Myocyte (in vitro differentiated cells): Measurements from ENCODE around the gene PYGO2. TPM values are rescaled to one million over a fixed set of nuclear protein-coding genes. Genes with fewer than 3 reads are reported as not detected.
A peak's percentile ranks its signal among the peaks of the same experiment; 100 is the strongest.
"Not testable (repeated sequence)": the region's sequence is repeated elsewhere in the genome, so short reads cannot be mapped to it uniquely, and the experiment has no call there.

Source experiments
- DNase-seq: peaks from one replicate; pipeline ENCODE4 v3.0.0-alpha.2; 2012; ENCODE audit warnings: low read depth
- total RNA-seq: library from RNA; depleted of rRNA; stranded (reverse); fragments of >200 nt; gene quantifications from 2 replicates; pipeline ENCODE4 v1.2.3, GENCODE V29; 2014

The PYGO2 gene
- total RNA-seq, 1 donor from 2014 or later = 25.8 TPM

- DNase-seq = peak; percentile 94
Measured at GRCh38 chr1:155000726-155001424, 39.3 kb upstream of the PYGO2 start.

- no peak for DNase-seq
Measured at GRCh38 chr1:155000411-155000725, 38.8 kb upstream of the PYGO2 start.

GRCh38 chr1:154999571-155000410, 38.2 kb upstream of the PYGO2 start:
- no peak for DNase-seq

- DNase-seq = peak; percentile 71
Measured at GRCh38 chr1:154998818-154999570, 37.4 kb upstream of the PYGO2 start.

- no peak for DNase-seq
Measured at GRCh38 chr1:154998201-154998780, 36.7 kb upstream of the PYGO2 start.

GRCh38 chr1:154996966-154997701, 35.6 kb upstream of the PYGO2 start:
- no peak for DNase-seq

- DNase-seq = peak; percentile 74
Measured at GRCh38 chr1:154995301-154995983, 33.9 kb upstream of the PYGO2 start.

GRCh38 chr1:154994591-154994990, 33.0 kb upstream of the PYGO2 start:
- no peak for DNase-seq

- no peak for DNase-seq
Measured at GRCh38 chr1:154994269-154994587, 32.6 kb upstream of the PYGO2 start.

GRCh38 chr1:154993572-154994268, 32.1 kb upstream of the PYGO2 start, which contains the start of gene LENEP:
Gene LENEP, plus strand, starts transcription at chr1:154993586. Its CDS starts 22 bp downstream, at chr1:154993608.
- DNase-seq = no peak

- no peak for DNase-seq
Measured at GRCh38 chr1:154992721-154993571, 31.4 kb upstream of the PYGO2 start.

- no peak for DNase-seq
Measured at GRCh38 chr1:154990276-154990675, 28.7 kb upstream of the PYGO2 start.

GRCh38 chr1:154989195-154989860, 27.7 kb upstream of the PYGO2 start:
- no peak for DNase-seq

- no peak for DNase-seq
Measured at GRCh38 chr1:154988058-154988954, 26.7 kb upstream of the PYGO2 start.

- DNase-seq = no peak
Measured at GRCh38 chr1:154987326-154987725, 25.7 kb upstream of the PYGO2 start.

GRCh38 chr1:154986736-154987135, 25.2 kb upstream of the PYGO2 start:
- not testable (repeated sequence) for DNase-seq
